ENCODE measurements around the gene ADGRG1.

Gene ADGRG1

DNA sequence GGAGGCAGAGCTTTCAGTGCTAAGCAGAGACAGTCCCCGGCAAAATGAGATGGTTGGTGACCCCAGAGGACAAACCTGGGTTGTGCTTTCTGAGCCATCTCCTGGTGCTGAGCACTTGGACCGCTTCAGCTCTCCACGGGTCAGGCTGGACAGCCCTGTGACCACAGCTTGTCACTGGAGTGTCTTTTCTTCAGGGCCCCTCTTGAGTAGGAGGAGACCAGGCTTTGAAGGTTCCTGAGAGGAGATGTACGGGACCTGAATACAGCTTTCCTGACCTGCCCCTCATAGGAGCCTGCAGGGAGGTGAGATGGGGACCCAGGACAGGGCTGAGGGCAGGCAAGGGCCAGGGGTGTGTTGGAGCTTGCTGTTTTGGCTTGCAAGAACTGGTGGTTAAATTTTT lies 17.8 kb upstream of the ADGRG1 start:
- in situ Hi-C loops (cut with MboI; ENCODE audit: low sequenced_read_pairs, unreplicated experiment): no loop called here
- TF ChIP-seq, protein P1, sequence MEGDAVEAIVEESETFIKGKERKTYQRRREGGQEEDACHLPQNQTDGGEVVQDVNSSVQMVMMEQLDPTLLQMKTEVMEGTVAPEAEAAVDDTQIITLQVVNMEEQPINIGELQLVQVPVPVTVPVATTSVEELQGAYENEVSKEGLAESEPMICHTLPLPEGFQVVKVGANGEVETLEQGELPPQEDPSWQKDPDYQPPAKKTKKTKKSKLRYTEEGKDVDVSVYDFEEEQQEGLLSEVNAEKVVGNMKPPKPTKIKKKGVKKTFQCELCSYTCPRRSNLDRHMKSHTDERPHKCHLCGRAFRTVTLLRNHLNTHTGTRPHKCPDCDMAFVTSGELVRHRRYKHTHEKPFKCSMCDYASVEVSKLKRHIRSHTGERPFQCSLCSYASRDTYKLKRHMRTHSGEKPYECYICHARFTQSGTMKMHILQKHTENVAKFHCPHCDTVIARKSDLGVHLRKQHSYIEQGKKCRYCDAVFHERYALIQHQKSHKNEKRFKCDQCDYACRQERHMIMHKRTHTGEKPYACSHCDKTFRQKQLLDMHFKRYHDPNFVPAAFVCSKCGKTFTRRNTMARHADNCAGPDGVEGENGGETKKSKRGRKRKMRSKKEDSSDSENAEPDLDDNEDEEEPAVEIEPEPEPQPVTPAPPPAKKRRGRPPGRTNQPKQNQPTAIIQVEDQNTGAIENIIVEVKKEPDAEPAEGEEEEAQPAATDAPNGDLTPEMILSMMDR (IDR thresholded peaks at IDR 0.05; ENCODE audit: borderline replicate concordance, control extremely low read depth, extremely low read depth, insufficient read depth, missing control alignments): no peak

DNA sequence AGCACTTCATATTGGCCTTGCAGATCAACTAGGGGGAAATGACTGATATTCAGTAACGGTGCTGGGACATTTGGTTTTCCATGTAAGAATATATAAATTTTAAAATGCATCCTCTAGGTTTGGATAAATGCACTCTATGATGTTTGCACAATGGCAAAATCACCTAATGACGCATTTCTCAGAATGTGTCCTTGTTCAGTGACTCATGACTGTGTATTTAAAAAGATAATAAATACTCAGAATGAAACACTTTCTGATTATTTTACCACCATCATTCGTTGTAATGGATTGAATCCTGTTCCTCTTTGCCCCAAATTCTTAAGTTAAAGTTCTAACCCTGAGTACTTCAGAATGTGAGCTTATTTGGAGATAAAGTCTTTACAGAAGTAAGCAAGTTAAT lies 17.2 kb upstream of the ADGRG1 start:
- TF ChIP-seq, protein P1 (IDR thresholded peaks at IDR 0.05; ENCODE audit: borderline replicate concordance, control extremely low read depth, extremely low read depth, insufficient read depth, missing control alignments): no peak
- in situ Hi-C loops (cut with MboI; ENCODE audit: low sequenced_read_pairs, unreplicated experiment): no loop called here
- DNase-seq (ENCODE audit: low spot score): peak; percentile 54

More for the DNA sequence above, 17.8 kb upstream of the ADGRG1 start:
- DNase-seq (ENCODE audit: low spot score): peak; percentile 17

GRCh38 chr16:57611706-57612105 lies 16.7 kb upstream of the ADGRG1 start:
- TF ChIP-seq, protein P1 (IDR thresholded peaks at IDR 0.05; ENCODE audit: borderline replicate concordance, control extremely low read depth, extremely low read depth, insufficient read depth, missing control alignments): no peak
- in situ Hi-C loops (cut with MboI; ENCODE audit: low sequenced_read_pairs, unreplicated experiment): no loop called here

GRCh38 chr16:57612494-57612893 lies 15.9 kb upstream of the ADGRG1 start:
- in situ Hi-C loops (cut with MboI; ENCODE audit: low sequenced_read_pairs, unreplicated experiment): no loop called here
- TF ChIP-seq, protein P1 (IDR thresholded peaks at IDR 0.05; ENCODE audit: borderline replicate concordance, control extremely low read depth, extremely low read depth, insufficient read depth, missing control alignments): no peak
- DNase-seq (ENCODE audit: low spot score): peak; percentile 15

More at GRCh38 chr16:57611706-57612105, 16.7 kb upstream of the ADGRG1 start:
- peak; percentile 10 for DNase-seq (ENCODE audit: low spot score)

GRCh38 chr16:57613514-57613913 lies 14.9 kb upstream of the ADGRG1 start:
- DNase-seq (ENCODE audit: low spot score): no peak
- TF ChIP-seq, protein P1 (IDR thresholded peaks at IDR 0.05; ENCODE audit: borderline replicate concordance, control extremely low read depth, extremely low read depth, insufficient read depth, missing control alignments): no peak
- in situ Hi-C loops (cut with MboI; ENCODE audit: low sequenced_read_pairs, unreplicated experiment): no loop called here

DNA sequence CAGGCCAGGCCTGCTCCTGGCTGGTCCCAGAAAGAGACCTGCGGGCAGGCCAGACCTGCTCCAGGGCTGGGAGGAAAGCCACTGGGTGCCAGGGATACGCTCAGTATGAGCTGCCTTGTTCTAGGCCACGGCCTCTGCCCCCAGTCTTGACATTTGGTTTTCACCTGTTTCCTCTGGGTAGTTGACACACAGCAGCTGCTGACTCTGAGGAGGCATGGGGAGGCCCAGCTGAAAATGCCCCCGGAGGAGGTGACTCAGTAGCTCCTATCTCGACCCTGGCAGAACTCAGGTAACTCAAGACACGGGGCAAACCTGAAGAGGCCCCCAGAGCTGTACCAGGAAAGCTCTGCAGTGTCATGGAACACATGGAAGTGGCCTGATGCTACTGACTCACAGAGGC lies 13.9 kb upstream of the ADGRG1 start:
- TF ChIP-seq, protein P1 (IDR thresholded peaks at IDR 0.05; ENCODE audit: borderline replicate concordance, control extremely low read depth, extremely low read depth, insufficient read depth, missing control alignments): no peak
- DNase-seq (ENCODE audit: low spot score): no peak
- in situ Hi-C loops (cut with MboI; ENCODE audit: low sequenced_read_pairs, unreplicated experiment): no loop called here

- TF ChIP-seq, protein P1 (IDR thresholded peaks at IDR 0.05; ENCODE audit: borderline replicate concordance, control extremely low read depth, extremely low read depth, insufficient read depth, missing control alignments): no peak
- no peak for DNase-seq (ENCODE audit: low spot score)
- in situ Hi-C loops (cut with MboI; ENCODE audit: low sequenced_read_pairs, unreplicated experiment): no loop called here
Measured at GRCh38 chr16:57614944-57615343, 13.5 kb upstream of the ADGRG1 start.
